ENCODE data around the gene CYFIP2.

DNA sequence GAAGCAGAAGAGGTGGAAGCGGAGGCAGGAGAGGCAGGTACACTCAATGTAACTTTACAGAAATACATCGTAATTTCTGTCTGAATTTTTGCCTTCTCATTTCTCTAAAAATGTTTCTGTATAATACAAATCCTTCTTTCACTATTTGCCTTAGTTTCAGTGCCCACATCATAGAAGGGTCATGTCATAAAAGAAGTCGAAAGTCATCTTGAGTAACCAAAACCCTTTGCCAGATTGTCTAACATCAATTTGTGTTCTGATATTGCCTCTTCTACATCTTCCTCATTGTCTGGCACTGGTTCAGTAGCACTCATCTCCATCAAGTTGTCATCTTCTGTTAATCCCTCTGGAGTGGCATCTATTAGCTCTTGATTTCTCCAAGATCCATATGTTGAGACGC lies 6.2 kb upstream of the CYFIP2 start:
- TF ChIP-seq, protein P1, sequence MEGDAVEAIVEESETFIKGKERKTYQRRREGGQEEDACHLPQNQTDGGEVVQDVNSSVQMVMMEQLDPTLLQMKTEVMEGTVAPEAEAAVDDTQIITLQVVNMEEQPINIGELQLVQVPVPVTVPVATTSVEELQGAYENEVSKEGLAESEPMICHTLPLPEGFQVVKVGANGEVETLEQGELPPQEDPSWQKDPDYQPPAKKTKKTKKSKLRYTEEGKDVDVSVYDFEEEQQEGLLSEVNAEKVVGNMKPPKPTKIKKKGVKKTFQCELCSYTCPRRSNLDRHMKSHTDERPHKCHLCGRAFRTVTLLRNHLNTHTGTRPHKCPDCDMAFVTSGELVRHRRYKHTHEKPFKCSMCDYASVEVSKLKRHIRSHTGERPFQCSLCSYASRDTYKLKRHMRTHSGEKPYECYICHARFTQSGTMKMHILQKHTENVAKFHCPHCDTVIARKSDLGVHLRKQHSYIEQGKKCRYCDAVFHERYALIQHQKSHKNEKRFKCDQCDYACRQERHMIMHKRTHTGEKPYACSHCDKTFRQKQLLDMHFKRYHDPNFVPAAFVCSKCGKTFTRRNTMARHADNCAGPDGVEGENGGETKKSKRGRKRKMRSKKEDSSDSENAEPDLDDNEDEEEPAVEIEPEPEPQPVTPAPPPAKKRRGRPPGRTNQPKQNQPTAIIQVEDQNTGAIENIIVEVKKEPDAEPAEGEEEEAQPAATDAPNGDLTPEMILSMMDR (IDR thresholded peaks at IDR 0.05) = no peak
- no peak for TF ChIP-seq POLR2A (IDR thresholded peaks at IDR 0.05)

All from esophagus squamous epithelium (tissue), 4 donors.